ENCODE data around the gene ECI1.
A peak's percentile ranks its signal among the peaks of the same experiment; 100 is the strongest.

The ECI1 gene

DNA sequence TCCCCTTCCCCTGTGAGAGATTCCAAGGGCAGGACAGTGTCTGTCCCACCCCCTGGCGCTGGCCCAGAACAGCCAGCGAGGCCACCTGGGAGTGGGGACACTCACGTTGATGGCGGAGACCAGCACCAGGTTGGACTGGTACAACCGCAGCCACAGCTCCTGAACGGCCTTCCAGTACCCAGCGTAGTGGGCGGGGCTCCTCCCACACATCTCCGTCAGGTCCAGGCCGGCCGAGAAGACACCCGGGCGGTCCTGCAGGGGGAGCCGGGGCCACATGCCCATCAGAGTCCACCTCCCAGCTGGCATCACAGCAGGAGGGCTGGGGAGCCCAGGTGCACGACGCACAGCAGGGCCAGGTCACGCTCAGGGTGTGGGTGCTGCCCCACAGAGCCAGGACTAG is 7.1 kb downstream of the ECI1 start:
- no peak for TF ChIP-seq ZFX (IDR thresholded peaks at IDR 0.05; ENCODE audit: borderline replicate concordance)
- TF ChIP-seq, protein P1, sequence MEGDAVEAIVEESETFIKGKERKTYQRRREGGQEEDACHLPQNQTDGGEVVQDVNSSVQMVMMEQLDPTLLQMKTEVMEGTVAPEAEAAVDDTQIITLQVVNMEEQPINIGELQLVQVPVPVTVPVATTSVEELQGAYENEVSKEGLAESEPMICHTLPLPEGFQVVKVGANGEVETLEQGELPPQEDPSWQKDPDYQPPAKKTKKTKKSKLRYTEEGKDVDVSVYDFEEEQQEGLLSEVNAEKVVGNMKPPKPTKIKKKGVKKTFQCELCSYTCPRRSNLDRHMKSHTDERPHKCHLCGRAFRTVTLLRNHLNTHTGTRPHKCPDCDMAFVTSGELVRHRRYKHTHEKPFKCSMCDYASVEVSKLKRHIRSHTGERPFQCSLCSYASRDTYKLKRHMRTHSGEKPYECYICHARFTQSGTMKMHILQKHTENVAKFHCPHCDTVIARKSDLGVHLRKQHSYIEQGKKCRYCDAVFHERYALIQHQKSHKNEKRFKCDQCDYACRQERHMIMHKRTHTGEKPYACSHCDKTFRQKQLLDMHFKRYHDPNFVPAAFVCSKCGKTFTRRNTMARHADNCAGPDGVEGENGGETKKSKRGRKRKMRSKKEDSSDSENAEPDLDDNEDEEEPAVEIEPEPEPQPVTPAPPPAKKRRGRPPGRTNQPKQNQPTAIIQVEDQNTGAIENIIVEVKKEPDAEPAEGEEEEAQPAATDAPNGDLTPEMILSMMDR (IDR thresholded peaks at IDR 0.05), result no peak
- H3K27ac ChIP-seq, result no peak overlapping the region

DNA sequence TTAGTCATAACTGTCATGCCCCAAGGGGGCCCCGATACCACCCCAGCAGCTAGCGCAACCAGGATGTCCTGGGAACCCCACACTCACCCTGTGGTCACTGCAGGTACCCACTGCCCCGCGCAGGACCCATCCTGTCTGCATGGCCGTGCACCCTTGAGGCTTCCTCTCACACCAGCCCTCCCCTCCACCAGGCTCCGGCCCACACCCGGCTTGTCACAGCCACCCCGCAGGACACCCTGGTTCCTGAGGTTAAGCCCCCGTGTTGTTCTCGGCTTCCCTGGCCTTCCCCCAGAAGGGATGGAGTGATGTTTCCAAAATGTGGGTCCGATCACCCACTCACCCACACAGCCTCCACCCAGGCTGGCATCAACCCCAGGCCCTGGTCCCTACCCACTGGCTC is 7.6 kb downstream of the ECI1 start:
- H3K27ac ChIP-seq, result no peak overlapping the region
- TF ChIP-seq ZFX (IDR thresholded peaks at IDR 0.05; ENCODE audit: borderline replicate concordance), result no peak
- TF ChIP-seq, protein P1 (IDR thresholded peaks at IDR 0.05), result no peak

DNA sequence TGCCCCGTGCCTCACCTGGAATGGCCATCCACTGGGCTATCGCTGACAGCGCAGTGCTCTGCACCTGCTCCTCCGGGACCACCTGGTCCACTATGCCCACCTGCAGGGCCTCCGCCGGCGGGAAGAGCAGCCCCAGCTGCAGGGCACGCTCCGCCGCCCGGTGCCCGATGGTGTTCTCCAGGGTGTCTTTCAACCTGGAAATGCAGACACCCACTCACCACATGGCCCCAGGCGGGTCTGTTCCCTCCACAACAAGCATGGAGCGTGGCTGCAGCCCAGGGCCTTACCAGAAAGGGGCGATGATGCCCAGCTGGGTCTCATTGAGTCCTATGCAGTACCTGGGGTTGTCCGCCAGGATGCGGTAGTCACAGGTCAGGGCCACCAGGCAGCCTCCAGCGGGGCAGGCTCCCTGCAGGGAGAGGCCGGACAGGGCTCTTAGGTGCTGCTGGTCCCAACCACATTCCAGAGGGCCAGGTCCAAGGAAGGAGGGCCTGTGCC is 8.3 kb downstream of the ECI1 start:
- TF ChIP-seq ZFX (IDR thresholded peaks at IDR 0.05; ENCODE audit: borderline replicate concordance), result no peak
- TF ChIP-seq, protein P1 (IDR thresholded peaks at IDR 0.05), result peak; percentile 17; the same call in 1 of the 2 replicates
- no peak overlapping the region for H3K27ac ChIP-seq

DNA sequence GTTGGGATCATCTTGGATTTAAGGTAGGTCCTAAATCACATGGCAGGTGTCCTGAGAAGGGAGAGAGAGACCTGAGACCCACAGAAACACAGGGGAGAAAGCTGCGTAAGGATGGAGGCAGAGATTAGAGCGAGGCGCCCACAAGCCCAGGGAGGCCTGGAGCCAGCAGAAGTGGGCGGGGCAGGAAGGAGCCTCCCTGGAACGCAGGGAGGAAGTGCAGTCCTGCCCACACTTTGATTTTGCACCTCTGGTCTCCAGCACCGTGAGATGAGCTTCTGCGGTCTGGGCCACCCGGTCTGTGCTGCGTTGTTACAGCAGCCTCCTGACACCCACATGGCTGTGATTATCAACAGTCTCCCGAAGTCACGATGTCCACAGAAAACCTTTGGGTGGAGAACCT is 8.8 kb downstream of the ECI1 start:
- no peak overlapping the region for H3K27ac ChIP-seq
- TF ChIP-seq, protein P1 (IDR thresholded peaks at IDR 0.05), result no peak
- TF ChIP-seq ZFX (IDR thresholded peaks at IDR 0.05; ENCODE audit: borderline replicate concordance), result no peak

DNA sequence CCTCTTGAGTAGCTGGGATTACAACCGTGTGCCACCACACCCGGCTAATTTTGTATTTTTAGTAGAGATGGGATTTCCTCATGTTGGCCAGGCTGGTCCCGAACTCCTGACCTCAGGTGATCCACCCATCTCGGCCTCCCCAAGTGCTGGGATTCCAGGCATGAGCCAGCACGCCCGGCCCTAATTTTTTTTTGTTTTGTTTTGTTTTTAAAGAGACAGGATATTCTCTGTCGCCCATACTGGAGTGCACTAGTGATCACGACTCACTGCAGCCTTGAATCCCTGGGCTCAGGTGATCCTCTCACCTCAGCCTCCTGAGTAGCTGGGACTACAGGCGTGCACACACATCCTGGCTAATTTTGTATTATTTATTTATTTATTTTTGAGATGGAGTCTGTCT is 11.1 kb downstream of the ECI1 start:
- peak overlapping the region; percentile 76 for H3K27ac ChIP-seq

DNA sequence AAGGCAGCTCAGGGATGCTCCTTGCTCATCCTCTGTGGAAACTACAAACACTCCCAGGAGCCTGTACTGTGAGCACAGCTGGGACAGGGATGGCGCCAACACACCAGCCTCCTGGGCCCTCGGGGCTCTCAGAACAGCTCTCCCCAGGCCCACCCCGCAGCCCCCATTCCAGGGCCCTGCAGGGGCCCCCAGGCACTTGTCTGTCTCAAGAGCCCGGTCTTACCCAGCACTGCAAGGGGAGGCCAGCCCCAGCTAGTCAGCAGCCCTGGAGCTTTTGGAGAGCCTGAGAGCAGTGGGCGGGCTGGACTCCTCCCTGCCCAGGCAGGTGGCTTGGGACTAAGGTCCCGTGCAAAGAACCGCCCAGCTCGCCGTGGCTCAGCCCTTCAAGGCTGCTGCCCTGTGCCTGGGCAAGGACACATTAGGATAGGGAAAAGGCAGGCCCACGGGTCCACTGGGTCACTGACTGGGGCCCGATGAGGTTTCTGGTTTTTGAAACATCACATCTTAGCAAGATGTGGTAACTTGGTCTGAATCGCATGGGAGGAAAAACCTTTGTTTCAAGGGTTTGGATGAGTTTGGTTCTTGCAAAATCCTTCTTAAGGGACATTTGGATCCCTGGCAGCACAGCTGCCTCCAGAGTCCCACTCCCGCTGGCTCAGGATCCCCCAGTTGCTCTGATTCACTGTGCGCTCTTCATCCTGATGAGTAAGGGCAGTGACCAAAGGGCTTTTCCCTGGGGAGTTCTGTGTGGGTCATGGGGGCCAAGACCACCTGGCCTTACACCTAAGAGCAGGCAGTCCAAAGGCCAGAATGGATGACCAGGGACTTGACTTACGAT is 12.3 kb downstream of the ECI1 start:
- H3K27ac ChIP-seq, result peak overlapping the region; percentile 76
- TF ChIP-seq, protein P1 (IDR thresholded peaks at IDR 0.05), result no peak
- TF ChIP-seq ZFX (IDR thresholded peaks at IDR 0.05; ENCODE audit: borderline replicate concordance), result no peak

DNA sequence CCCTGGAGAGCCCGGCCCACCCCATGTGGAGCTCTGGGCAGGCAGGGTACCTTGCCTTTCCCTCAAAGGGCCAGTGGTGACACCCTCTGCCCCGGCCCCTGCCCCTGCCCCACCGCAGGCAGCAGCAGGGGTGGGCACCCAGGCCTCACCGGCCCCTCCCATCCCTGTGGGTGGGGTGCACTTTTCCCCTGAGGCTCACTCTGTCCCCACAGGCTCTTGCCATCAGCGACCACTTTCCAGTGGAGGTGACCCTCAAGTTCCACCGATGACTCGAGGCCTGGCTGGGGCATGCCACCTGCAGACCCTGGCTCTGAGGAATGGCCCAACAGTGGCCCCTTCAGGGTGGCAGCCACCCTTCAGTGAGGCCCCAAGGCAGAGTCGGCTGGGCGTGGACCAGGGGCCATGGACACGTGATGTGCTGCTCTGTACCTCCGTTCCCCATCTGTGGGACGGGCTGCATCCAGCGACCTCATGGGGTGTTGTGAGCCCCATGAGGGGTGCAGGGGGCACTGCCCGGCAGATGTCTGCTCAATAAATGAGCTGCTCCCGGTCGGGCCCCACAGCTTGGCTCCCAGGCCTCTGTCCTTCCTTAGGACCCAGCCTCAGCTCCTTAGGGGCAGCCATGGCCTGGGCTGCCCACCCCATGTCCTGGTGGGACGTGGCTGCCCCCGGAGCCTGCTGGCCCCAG is 13.1 kb downstream of the ECI1 start:
- no peak for TF ChIP-seq ZFX (IDR thresholded peaks at IDR 0.05; ENCODE audit: borderline replicate concordance)
- TF ChIP-seq, protein P1 (IDR thresholded peaks at IDR 0.05), result no peak
- peak overlapping the region; percentile 76 for H3K27ac ChIP-seq

Measured in 22Rv1 (cell line).